ENCODE results near the gene ASB4. TPM values are rescaled to one million over a fixed set of nuclear protein-coding genes. Genes with fewer than 3 reads are reported as not detected.

The ASB4 gene
- total RNA-seq, 1 experiment from 2014 or later: not detected

DNA sequence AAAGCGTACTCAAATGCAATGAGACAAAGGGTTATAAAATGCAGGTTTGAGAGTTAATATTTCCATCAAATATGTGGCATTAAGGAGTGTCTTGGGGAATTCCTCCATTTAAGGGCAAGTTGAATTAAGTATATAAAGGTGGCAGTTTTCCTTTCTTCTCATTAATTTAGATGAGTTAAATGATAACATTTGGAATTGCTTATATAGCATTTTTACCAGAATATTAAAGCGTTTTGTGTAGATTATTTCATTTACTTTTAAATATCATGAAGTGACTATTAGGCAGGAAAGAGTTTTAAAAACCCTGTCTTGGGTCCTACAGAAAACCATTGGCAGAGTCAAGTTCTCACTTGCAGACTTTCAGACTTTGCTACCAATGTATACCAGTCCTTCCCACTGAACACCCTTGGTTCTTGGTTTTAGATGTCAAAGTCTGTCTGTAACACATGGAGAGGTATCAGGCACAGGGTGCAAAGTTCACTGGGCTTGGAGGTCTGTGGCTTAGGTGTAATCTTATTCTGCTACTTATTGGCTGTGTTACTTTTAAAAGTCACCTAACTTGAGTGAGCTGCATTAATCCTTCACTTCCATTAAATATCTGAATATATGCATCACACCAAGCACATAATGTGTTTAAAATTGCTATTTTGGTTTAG, 51.0 kb downstream of the ASB4 start:
- no peak for DNase-seq
- no peaks in the 10 kb centered on the region for H3F3A ChIP-seq (ENCODE audit: insufficient read depth, low read depth)
- no peaks in the 10 kb centered on the region for H3K27me3 ChIP-seq (ENCODE audit: insufficient read depth, low read depth)
- no peaks in the 10 kb centered on the region for H3K79me2 ChIP-seq (ENCODE audit: low read depth)
- BruUV-seq (replicated peaks): no TSS peak
- H3K36me3 ChIP-seq (ENCODE audit: low read depth): no peaks in the 10 kb centered on the region
- TF ChIP-seq, protein P1, sequence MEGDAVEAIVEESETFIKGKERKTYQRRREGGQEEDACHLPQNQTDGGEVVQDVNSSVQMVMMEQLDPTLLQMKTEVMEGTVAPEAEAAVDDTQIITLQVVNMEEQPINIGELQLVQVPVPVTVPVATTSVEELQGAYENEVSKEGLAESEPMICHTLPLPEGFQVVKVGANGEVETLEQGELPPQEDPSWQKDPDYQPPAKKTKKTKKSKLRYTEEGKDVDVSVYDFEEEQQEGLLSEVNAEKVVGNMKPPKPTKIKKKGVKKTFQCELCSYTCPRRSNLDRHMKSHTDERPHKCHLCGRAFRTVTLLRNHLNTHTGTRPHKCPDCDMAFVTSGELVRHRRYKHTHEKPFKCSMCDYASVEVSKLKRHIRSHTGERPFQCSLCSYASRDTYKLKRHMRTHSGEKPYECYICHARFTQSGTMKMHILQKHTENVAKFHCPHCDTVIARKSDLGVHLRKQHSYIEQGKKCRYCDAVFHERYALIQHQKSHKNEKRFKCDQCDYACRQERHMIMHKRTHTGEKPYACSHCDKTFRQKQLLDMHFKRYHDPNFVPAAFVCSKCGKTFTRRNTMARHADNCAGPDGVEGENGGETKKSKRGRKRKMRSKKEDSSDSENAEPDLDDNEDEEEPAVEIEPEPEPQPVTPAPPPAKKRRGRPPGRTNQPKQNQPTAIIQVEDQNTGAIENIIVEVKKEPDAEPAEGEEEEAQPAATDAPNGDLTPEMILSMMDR (conservative IDR thresholded peaks at IDR 0.05): no peak
- no peak for TF ChIP-seq EZH2 (IDR thresholded peaks at IDR 0.05; ENCODE audit: low read depth)
- H3K4me3 ChIP-seq: no peak overlapping the region
- no peaks in the 10 kb centered on the region for H3K4me1 ChIP-seq (replicated peaks; ENCODE audit: insufficient read depth)
- ChIA-PET POLR2A (ENCODE audit: unreplicated experiment) (no interaction called here), CTCF (interaction anchor here (1.1 kb wide), 1 partner anchor 150 kb away, joined by 3 read pairs; no protein-coding TSS in a partner anchor)
- H3K27ac ChIP-seq: no peak overlapping the region
- no peak overlapping the region for H3K4me2 ChIP-seq
- H4K20me1 ChIP-seq (ENCODE audit: insufficient read depth): no peaks in the 10 kb centered on the region
- H3K9me2 ChIP-seq (ENCODE audit: insufficient read depth): no peaks in the 10 kb centered on the region
- no peaks in the 10 kb centered on the region for H3K9me3 ChIP-seq (ENCODE audit: insufficient read depth, low read depth)
- H2AFZ ChIP-seq: no peak overlapping the region
- intact Hi-C loops (cut with micrococcal nuclease; ENCODE audit: unreplicated experiment): no loop called here

DNA sequence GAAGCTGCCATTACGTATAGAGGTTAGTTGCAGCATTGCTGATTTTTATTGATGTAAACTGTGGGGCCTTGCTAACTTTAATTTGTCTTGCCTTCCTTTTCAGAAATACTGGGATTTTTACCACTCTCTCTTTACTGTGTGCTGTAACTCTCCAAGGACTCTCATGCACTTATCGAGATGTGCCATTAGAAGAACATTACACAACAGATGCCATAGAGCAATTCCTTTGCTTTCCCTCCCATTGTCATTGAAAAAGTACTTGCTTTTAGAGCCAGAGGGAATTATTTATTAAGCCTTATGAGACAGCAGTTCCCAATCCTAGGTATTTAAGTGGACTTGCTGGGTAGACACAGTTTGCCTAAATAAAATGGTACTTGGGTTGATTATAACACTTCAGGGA, 51.7 kb downstream of the ASB4 start:
- TF ChIP-seq EZH2 (IDR thresholded peaks at IDR 0.05; ENCODE audit: low read depth): no peak
- TF ChIP-seq, protein P1 (conservative IDR thresholded peaks at IDR 0.05): no peak
- Histone ChIP-seq H3K4me3 (no peak overlapping the region), H3K9me3 (ENCODE audit: insufficient read depth, low read depth) (no peaks in the 10 kb centered on the region), H3K4me2 (no peak overlapping the region), H3K27me3 (ENCODE audit: insufficient read depth, low read depth) (no peaks in the 10 kb centered on the region), H2AFZ (no peak overlapping the region), H3K27ac (no peak overlapping the region), H3K79me2 (ENCODE audit: low read depth) (no peaks in the 10 kb centered on the region), H3K9me2 (ENCODE audit: insufficient read depth) (no peaks in the 10 kb centered on the region), H3K36me3 (ENCODE audit: low read depth) (no peaks in the 10 kb centered on the region), H3K4me1 (replicated peaks; ENCODE audit: insufficient read depth) (no peaks in the 10 kb centered on the region), H3F3A (ENCODE audit: insufficient read depth, low read depth) (no peaks in the 10 kb centered on the region), H4K20me1 (ENCODE audit: insufficient read depth) (no peaks in the 10 kb centered on the region)
- BruUV-seq (replicated peaks): no TSS peak
- POLR2A ChIA-PET (ENCODE audit: unreplicated experiment): no interaction called here
- intact Hi-C loops (cut with micrococcal nuclease; ENCODE audit: unreplicated experiment): no loop called here
- CTCF ChIA-PET: no interaction called here
- no peak for DNase-seq

DNA sequence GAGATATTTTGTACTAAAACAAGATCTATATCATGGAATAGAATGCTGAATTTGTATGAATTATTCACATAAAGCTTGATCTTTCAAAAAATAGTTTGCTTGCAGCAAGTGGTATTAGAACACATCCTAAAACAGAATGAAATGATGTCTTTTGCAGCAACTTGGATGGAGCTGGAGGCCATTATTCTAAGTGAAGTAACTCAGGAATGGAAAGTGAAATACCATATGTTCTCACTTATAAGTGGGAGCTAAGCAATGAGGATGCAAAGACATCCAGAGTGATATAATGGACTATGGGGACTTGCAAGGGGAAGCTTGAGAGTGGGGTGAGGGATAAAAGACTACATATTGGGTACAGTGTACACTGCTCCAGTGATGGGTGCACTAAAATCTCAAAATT, 53.7 kb downstream of the ASB4 start:
- BruUV-seq (replicated peaks): no TSS peak
- no peaks in the 10 kb centered on the region for H3K79me2 ChIP-seq (ENCODE audit: low read depth)
- no peak for DNase-seq
- no peaks in the 10 kb centered on the region for H3K4me1 ChIP-seq (replicated peaks; ENCODE audit: insufficient read depth)
- H3K4me3 ChIP-seq: no peak overlapping the region
- H3F3A ChIP-seq (ENCODE audit: insufficient read depth, low read depth): no peaks in the 10 kb centered on the region
- TF ChIP-seq, protein P1 (conservative IDR thresholded peaks at IDR 0.05): no peak
- no peak for TF ChIP-seq EZH2 (IDR thresholded peaks at IDR 0.05; ENCODE audit: low read depth)
- intact Hi-C loops (cut with micrococcal nuclease; ENCODE audit: unreplicated experiment): no loop called here
- no peak overlapping the region for H3K27ac ChIP-seq
- CTCF ChIA-PET: interaction anchor here (0.7 kb wide), 1 partner anchor 317 kb away, joined by 3 read pairs; no protein-coding TSS in a partner anchor
- no peak overlapping the region for H3K4me2 ChIP-seq
- H3K9me3 ChIP-seq (ENCODE audit: insufficient read depth, low read depth): no peaks in the 10 kb centered on the region
- POLR2A ChIA-PET (ENCODE audit: unreplicated experiment): interaction anchor here (0.6 kb wide), 1 partner anchor 11 kb away, joined by 4 read pairs; no protein-coding TSS in a partner anchor
- H4K20me1 ChIP-seq (ENCODE audit: insufficient read depth): no peaks in the 10 kb centered on the region
- no peaks in the 10 kb centered on the region for H3K36me3 ChIP-seq (ENCODE audit: low read depth)
- no peaks in the 10 kb centered on the region for H3K27me3 ChIP-seq (ENCODE audit: insufficient read depth, low read depth)
- no peak overlapping the region for H2AFZ ChIP-seq
- H3K9me2 ChIP-seq (ENCODE audit: insufficient read depth): no peaks in the 10 kb centered on the region
